NCI-H226 (cell line): ENCODE data around the gene ZNF438.
"Not testable (repeated sequence)": the region's sequence is repeated elsewhere in the genome, so short reads cannot be mapped to it uniquely, and the experiment has no call there.

Experiments
- DNase-seq: peaks from one replicate; pipeline ENCODE4 v3.0.0-alpha.2; 2015

Gene ZNF438

DNA sequence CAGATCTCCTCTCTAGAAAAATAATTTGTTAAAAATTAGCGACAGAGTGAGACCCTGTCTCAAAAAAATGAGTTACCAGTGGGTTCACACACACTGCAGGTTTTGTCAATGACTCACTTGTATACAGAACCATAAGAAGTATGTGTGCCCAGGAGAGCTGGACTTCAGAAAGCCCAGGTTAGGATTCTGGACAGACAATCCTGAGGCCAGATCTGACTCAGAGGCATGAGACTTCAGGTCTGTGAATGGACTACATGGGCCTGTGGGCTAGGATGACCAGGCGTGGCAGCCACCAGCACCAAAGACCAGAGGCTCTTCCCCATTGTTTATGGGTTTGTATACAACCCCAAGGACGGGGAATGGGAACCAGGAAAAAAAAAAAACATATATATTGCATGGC is 9.3 kb upstream of the ZNF438 start:
- DNase-seq: no peak

DNA sequence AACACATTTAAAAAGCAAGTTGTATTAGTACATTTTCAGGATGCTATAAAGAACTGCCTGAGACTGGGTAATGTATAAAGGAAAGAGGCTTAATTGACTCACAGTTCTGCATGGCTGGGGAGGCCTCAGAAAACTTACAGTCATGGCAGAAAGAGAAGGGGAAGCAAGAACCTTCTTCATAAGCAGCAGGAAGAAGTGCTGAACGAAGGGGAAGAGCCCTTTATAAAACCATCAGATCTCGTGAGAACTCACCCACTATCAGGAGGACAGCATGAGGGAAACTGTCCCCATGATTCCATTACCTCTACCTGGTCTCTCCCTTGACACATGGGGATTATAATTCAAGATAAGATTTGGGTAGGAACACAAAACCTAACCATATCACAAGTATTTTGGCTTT is 7.3 kb upstream of the ZNF438 start:
- not testable (repeated sequence) for DNase-seq

DNA sequence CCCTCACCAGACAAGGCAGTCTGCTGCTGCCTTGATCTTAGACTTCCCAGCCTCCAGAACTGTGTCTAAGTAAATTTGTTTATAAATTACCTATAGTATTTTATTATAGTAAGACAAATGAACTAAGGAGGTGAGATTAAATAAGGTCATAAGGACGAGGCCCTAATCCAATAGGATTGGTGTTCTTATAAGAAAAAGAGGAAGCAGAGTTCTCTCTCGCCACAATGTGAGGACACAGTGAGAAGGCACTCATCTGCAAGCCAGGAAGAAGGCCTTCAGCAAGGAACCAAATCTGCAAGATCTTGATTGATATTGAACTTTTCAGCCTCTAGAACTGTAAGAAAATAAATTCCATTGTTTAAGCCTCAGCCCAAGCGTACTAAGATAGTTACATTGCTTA is 6.1 kb upstream of the ZNF438 start:
- DNase-seq: no peak

DNA sequence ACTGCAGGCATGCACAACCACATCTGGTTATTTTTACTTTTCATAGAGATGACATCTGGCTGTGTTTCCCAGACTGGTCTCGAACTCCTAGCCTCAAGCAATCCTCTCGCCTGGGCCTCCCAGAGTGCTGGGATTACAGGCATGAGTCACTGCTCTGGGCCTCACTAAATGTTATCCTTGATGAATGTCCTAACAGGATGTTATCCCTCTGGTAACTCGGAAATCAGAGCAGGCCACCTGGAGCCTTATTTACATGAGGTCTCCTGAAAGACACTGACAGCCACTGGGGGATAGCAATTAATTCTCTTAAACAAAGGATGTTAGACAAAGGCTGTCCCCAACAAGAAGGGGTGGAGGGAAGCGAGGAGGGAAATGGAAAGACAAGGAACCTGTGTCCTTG is 4.5 kb upstream of the ZNF438 start:
- DNase-seq: peak; percentile 17

DNA sequence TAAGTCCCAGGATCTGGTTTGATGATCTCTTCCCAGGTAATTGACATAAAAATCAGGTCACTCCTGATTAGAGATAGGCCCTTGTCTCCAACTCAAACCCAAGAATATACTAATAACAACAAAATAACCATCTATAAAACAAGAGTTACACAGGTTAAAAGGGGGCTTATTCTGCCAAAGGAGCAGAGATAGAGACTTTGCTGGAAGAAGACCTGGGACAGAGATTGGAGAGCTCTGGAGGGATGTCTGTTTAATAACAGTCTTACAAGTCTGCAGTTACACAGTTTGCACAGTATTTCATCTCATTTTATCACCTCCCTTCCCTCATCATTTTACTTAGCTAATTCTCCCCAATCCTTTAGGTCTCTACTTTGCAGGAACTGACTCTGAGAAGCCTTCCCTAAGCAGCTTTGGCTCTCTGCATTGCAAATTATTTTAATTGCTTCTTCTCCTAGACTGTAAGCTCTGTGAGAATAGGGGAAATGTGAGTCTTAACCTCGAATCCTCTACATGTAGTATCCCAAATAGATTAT is 3.7 kb upstream of the ZNF438 start:
- DNase-seq: no peak

DNA sequence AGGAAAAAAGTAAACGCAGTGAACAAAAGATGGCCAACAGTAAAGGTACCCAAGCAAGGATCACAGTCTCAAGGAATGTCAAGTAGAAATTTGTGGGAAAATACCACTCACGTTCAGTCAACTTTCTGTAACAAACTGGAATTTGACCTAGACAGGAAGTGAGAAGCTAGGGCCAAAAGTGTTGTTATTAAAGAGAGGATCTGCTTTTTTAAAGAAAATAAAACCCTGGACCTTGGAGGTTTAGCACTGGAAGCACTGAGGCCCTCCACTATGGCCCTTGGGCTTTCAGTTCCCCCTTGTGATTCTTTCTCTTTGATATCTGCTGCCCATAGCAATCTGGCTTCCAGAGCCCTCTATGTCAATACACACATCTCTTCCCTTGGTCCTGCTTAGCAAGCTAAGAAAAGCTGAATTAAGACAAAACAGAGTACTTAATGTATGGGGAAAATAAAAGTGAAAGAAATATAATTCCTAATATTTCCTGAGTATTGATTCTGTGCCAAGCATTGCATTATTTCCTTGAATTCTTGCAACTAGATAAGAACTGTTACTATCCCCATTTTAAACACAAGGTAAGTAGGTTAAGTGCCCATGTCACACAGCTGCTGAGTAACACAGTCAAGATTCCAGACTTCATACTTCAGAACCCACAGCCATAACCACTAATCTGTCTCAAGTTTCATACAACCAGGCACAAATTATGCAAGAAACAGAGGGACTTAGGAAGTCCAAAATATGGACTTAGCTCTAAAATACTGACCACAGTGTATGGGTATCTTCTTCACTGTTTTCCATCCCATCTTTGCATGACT is 2.6 kb upstream of the ZNF438 start:
- DNase-seq: peak; percentile 26

DNA sequence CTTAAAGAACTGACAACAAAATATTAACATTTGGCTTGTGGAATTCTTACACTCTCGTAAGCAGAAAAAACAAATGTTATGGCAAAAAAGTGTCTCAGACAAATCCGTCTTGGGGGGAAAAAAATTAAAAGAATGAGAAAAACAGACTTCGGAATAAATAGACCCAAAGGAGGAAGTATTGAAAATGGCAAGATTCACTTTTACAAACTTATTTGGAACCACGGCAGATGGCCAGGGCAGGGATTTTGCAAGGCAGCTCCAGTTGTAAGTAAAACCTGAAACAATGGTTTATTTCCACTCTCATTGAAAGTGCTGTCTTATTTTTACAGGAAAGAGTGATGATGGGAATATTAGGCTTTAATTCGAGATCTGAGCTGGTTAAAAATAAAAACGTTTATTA is 1.5 kb upstream of the ZNF438 start:
- no peak for DNase-seq

DNA sequence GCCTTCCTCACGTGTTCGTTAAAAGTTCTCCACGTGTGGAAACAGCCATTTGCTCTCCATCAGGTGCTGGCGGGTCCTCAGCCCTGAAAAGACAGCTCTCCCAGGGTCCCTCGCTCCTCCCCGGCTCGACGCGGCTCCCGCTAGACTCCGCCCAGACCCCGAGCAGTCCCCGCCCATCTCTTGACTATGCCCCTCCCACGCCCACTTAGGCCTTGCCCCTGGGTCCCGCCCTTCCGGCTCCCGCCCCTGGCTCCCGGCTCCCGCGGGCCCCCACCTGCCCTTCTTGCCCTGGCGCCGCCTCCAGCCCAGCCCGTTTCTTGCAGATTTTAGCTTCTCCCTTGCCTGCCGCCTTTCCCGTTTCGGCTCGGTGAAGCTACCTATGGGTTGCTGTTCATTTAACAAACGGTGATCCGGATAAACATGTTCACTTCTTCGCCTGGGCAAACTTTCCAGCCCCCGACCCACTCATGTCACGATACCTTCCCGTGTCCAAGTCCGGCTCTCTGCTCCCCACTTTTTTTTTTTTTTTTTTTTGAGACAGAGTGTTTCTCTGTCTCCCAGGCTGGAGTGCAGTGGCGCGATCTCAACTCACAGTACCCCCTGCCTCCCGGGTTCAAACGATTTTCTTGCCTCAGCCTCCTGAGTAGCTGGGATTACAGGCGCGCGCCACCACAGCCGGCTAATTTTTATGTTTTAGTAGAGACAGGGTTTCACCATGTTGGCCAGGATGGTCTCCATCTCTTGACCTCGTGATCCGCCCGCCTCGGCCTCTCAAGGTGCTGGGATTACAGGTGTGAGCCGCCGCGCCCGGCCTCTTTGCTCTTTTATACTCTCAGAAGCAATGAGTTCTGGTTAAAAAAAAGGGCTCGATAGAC is 830 bp upstream of the ZNF438 start:
- DNase-seq: peak; percentile 66

DNA sequence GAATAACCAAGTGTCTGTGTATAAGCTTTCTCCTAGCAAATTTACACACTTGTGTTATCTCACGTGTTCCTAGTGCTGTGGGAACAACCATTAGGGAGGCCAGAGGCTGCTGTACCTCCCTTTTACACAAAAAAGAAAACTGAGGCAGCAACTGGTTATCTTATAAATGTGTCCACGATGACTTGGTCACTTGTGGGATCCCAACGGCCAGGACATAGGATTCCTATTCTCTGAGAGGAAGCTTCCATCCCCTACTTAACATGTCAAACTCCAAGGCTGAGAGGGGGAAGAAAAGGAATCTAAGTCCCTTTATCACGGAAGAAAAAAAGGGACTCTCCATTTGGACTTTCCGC is 484 bp downstream of the ZNF438 start:
- no peak for DNase-seq

DNA sequence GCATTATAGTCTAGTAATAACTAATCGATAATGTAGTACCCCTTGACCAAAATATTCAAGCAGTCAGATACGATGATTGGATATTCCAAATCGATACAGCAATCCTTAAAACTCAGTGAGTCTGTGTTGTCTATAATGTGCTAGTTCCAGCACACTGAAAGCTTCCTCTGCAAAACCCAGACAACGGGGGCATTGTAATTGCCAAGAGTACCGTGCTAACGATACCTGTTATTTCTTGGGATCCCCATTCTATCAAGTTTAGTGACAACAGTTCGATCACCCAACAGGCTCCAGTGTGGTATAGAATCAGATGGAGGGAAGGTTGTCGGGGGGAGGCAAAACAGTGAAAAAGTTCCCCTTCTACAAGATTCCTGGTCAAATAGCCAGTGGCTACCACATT is 865 bp downstream of the ZNF438 start:
- no peak for DNase-seq

DNA sequence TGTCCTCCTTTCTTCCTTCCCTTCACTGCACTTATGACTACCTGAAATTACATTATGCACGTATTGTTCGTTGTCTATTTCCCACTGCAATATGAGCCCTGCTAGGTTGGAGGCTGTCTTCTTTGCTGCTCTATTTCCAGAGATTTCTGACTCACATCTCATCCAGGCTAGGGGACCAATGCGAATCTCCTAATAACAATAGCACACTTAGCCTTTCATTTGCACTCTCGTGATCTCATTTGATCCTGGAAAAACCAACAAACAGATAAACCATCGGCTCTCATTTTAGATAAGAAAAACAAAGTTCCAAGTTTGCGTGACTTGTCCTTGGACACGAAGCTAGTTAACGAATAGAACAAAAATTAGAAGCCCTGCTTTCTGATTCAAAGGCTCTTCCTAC is 1.4 kb downstream of the ZNF438 start:
- no peak for DNase-seq

DNA sequence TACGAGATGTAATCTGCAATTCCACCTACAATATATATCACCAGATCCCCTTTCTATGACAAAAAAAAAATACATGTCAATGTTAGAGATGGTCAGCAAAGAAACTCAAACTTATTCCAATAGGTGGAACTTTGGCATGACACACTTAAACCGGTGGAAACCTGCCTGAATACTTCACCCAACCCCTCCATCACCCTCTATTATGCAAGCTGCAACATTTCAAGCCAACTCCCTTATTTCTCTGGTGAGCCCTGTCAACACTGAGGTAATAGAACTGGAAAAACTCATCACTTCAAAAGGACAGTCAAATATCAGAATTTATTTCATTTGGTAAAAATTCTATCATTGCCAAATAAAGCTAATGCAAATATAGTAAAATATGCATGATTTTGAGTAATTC is 3.6 kb downstream of the ZNF438 start:
- peak; percentile 11 for DNase-seq

DNA sequence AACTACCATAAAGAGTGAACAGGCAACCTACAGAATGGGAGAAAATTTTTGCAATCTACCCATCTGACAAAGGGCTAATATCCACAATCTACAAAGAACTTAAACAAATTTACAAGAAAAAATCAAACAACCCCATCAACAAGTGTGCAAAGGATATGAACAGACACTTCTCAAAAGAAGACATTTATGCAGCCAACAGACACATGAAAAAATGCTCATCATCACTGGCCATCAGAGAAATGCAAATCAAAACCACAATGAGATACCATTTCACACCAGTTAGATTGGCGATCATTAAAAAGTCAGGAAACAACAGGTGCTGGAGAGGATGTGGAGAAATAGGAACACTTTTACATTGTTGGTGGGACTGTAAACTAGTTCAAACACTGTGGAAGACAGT is 5.4 kb downstream of the ZNF438 start:
- DNase-seq: not testable (repeated sequence)

DNA sequence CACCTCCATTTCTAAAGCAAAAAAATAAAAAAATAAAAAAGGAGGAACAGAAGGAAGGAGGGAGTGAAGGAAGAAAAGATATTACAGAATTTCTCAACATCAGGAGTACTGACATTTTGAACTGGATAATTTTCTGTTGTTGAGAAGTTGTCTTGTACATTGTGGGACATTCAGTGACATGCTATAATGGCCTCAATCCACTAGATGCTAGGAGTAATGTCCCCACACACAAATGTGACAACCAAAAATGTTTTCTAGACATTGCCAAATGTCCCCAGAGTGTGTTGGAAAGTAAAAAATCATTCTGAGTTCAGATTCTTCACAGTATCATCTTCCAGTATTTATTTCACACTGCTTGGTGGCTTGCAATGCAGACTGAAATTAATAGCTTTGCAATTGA is 6.5 kb downstream of the ZNF438 start:
- DNase-seq: no peak

DNA sequence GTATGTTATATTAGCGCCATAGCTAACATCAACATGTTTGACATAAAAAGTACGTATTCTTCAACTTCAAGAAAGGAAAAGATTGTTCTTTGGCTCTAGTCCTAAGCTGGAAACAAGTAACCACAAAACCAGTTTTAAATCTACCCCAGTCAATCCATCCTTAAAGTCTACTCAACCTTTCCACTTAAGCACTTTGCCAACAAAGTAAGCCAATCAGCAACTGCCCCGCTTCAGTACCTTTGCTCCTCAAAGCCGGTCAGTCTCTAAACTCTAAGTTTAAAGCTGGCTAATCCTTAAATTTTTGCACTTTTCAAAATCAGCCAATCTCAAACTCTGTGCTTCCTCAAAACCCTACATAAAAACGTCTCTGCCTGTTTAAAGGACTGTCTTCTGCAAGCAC is 8.1 kb downstream of the ZNF438 start:
- DNase-seq: no peak

DNA sequence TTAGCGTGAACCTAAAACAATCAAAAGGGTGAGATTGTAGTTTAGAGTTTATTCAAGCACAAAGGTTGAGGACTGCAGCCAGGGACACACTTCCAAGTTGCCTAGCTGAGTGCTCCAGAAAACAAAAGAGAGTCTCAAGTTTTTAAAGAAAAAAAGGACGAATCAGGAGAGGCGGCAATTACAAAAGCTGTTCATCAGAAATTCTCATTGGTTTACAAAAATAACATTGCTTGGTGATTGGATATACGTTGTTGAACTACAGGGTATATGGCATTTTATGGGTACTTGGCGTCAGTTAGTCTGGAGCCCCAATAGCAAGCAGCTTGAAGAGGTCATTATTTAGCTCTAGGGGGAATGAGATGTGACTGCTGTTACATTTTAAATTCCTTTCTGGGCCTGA is 11.5 kb downstream of the ZNF438 start:
- no peak for DNase-seq

DNA sequence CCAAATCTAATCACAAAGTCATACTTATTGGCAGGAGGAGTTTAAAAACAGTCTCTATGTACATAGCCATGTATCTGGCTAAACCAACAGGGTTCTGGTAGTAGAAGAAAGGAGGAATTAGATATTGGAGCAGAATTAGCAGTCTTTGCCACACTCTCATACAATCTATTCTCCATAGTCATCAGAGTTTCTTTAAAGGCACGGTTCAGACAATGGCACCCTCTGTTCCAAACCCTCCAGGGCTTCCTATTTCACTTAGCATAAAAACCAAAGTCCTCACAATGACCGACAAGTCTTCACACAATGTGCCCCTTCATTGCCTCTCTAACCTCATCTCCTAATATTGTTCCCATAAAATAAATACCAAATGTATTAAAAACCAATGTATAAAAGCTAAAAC is 12.7 kb downstream of the ZNF438 start:
- no peak for DNase-seq

DNA sequence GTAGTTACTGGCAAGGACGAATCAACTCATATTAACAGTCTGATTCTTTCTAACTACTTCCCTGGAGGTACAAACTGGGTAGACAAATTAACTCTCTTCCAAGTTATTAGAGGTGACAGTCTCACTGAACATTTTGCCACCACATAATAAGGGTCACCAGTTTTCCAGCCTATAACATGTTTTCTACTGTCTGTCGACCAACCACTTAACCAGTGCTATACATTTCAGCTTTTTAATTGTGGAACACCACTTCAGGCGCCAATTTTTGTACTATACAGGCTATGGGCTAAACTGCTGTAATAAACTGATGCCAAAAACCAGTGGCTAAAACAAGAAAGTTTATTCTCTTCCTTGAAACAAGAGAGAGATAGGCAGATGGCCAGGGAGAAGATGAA is 13.3 kb downstream of the ZNF438 start:
- no peak for DNase-seq

DNA sequence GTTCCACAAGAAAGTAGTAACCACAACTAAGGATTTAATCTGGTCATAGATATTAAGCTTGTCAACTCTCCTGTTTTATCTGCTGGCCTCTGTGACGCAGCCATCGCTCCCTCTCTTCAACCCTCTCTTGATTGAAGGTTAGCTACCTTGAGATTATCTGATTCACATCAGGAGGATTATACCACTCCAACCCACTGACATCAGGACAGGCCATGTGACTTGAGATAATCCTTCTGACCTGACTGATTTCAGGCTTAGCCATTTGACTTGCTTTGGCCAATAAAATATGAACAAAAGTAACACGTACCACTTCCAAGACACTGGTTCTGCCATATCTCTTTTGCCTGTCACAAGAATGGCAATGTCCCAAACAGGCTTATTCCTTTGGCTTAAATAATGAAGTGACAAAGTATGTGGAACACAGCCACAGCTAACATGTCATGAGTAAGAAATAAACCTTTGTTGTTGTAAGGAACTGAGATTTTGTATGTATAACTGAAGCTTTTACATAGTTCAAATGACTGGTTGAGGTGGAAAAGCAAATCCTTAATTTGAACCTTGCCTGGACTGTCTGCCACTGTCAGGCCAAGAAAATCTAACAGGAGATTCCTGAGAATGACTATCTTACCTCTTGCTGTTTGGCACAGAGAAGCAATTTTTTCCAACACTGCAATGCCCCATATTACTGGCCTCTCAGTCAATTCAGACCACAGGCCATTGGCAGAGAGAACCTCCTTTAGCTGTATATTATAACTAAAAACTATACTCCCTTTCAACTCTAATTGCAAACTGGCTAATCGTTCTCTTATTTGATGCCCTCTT is 13.9 kb downstream of the ZNF438 start:
- no peak for DNase-seq

DNA sequence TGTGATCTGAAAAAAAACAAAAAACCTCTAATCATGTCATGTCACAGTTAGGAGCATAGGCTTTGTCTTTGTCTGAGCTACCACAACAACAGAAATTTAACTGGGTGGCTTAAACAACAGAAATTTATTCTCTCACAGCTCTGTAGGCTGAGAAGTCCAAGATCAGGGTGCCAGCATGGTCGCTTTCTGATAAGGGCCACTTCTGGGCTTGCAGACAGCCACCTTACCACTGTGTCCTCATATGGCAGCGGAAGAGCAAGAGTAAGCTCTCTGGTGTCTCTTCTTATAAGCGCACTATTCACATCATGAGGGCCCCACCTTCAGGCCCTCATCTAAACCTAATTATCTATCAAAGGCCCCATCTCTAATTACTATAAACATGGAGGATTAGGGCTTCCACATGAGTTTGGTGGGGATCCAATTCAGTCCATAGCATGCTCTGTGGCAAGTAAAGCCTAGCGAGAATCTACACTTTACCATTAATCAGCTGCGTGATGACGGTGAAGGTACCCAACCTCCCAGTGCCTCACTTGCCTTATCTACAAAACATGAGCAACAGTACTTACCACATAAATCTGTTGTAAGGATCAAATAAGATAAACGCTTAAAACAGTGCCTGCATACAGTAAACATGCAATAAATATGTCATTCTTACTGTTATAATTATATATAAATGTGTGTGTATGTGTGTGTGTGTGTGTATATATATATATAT is 17.3 kb downstream of the ZNF438 start:
- DNase-seq: no peak

DNA sequence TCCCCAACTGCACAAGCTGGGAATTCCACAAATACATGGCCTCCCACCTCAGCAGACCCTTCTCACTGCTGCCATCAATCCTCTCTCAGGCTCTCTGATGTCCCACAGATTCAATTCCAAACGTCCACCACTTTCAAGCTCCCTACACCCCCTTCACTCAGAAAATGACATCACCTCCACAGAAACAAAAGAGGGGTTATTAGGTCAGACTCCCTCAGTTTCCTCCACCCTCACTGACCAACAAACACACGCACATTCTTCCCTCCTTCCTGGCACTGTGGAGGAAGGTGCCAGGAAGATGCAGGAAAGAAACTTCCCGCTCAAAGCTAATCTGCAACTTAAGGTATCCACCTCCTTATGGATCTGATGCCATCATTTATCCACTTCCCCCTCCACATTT is 18.3 kb downstream of the ZNF438 start:
- DNase-seq: no peak

DNA sequence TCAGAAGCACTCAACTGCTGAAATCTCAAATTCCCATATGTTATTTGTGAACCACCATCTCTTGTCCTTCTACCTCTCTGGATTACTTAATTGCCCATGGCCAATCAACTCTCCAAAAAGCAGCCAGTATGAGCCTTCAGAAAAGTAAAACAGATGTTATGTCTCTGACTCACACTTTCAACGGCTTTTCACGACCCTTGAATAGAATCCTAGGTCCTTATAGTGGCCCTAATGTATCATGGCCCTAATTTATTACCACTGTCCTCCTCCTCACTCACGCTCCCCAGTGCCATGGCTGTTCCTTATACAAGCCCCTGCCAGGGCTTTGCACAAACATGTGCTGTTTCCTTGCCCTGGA is 20.0 kb downstream of the ZNF438 start:
- no peak for DNase-seq
